ENCODE results near the gene CENPB.

The CENPB gene

DNA sequence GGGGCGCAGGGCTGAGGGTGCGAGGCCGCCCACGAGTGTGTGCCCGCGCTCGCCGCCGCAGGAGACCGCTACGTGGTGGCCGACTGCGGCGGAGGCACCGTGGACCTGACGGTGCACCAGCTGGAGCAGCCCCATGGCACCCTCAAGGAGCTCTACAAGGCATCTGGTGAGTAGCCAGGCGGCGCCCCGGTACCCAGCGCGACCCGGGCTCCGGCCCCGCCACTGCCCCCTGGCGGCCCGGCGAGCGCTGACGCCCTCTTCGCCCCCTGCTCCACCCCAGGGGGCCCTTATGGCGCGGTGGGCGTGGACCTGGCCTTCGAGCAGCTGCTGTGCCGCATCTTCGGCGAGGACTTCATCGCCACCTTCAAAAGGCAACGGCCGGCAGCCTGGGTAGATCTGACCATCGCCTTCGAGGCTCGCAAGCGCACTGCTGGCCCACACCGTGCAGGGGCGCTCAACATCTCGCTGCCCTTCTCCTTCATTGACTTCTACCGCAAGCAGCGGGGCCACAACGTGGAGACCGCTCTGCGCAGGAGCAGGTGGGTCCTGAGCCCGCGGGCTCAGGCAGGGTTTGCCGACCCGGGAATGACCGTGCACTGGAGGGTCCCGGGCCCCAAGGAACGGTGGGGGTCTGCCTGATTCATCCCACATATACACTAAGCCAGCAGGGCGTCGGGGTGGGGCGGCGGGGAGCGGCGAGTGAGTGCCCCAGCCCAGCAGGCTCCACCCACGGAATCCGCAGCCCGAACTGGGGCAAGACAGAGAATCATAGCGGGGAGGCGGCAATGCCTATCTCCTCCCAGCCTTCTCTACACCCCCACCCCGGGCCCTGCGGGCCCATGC lies 36.6 kb downstream of the CENPB start:
- TF ChIP-seq, protein P1, sequence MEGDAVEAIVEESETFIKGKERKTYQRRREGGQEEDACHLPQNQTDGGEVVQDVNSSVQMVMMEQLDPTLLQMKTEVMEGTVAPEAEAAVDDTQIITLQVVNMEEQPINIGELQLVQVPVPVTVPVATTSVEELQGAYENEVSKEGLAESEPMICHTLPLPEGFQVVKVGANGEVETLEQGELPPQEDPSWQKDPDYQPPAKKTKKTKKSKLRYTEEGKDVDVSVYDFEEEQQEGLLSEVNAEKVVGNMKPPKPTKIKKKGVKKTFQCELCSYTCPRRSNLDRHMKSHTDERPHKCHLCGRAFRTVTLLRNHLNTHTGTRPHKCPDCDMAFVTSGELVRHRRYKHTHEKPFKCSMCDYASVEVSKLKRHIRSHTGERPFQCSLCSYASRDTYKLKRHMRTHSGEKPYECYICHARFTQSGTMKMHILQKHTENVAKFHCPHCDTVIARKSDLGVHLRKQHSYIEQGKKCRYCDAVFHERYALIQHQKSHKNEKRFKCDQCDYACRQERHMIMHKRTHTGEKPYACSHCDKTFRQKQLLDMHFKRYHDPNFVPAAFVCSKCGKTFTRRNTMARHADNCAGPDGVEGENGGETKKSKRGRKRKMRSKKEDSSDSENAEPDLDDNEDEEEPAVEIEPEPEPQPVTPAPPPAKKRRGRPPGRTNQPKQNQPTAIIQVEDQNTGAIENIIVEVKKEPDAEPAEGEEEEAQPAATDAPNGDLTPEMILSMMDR (IDR thresholded peaks at IDR 0.05) = peak; percentile 99
- TF ChIP-seq ZFX (IDR thresholded peaks at IDR 0.05; ENCODE audit: borderline replicate concordance) = no peak
- no peak overlapping the region for H3K27ac ChIP-seq

DNA sequence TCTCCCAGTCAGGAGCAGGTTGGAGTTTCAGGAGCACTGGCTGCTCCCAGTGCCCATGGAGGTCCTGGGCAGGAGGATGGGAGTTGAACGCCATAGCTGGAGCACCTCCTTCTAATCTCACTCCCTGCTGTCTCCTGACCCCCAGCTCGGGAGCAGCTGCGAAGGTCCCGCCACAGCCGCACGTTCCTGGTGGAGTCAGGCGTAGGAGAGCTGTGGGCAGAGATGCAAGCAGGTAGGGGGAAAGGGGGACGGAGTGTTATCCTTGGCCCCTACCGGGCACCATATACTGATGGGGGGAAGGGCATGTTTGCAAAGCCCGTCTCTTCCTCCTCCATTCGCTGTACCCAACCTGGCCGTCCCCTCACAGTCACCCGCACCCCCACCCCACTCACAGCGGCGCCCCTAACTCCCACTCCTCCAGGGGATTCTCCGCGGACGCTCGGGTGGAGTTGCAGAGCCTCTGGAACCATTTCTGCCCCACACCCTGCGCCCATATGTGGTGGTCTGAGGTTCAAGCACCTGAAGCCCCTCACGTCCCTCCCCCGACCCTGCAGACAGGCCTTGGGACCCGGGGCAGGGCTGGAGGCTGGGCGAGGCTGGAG lies 37.4 kb downstream of the CENPB start:
- no peak overlapping the region for H3K27ac ChIP-seq
- TF ChIP-seq ZFX (IDR thresholded peaks at IDR 0.05; ENCODE audit: borderline replicate concordance) = no peak
- TF ChIP-seq, protein P1 (IDR thresholded peaks at IDR 0.05) = no peak

GRCh38 chr20:3748073-3748472 lies 38.5 kb downstream of the CENPB start:
- TF ChIP-seq ZFX (IDR thresholded peaks at IDR 0.05; ENCODE audit: borderline replicate concordance) = no peak
- TF ChIP-seq, protein P1 (IDR thresholded peaks at IDR 0.05) = no peak
- no peak overlapping the region for H3K27ac ChIP-seq

DNA sequence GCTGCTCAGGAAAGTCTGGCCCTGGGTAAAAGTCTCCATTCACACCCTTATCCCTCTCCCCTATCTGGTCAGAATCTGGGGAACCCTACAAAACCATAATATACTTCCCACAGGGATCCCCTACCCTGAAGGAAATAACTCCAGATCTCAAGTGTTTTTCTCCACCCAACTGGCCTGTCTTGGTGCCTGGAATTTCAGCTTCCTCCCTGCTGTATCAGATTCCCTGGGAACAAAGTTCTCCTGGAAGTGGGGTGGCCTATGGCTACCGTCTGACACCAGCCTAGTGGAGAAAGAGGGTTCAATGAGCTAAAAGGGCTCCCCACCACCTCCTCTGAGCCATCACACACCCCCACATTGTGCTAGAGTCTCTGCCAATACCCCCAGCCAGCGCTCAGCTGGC lies 39.1 kb downstream of the CENPB start:
- H3K27ac ChIP-seq = no peak overlapping the region
- TF ChIP-seq ZFX (IDR thresholded peaks at IDR 0.05; ENCODE audit: borderline replicate concordance) = no peak
- TF ChIP-seq, protein P1 (IDR thresholded peaks at IDR 0.05) = no peak

- TF ChIP-seq ZFX (IDR thresholded peaks at IDR 0.05; ENCODE audit: borderline replicate concordance) = no peak
- TF ChIP-seq, protein P1 (IDR thresholded peaks at IDR 0.05) = no peak
- H3K27ac ChIP-seq = no peak overlapping the region
These were observed 40.8 kb downstream of the CENPB start for GRCh38 chr20:3745686-3746173.

GRCh38 chr20:3744806-3745685 lies 41.5 kb downstream of the CENPB start:
- H3K27ac ChIP-seq = no peak overlapping the region
- TF ChIP-seq, protein P1 (IDR thresholded peaks at IDR 0.05) = peak; percentile 33
- TF ChIP-seq ZFX (IDR thresholded peaks at IDR 0.05; ENCODE audit: borderline replicate concordance) = no peak
